Fibroblast of mammary gland (primary cell): ENCODE results near the gene ZBTB48.

Experiments
- DNase-seq: peaks from one replicate; pipeline ENCODE4 v3.0.0-alpha.2; 2010; ENCODE audit warnings: low read depth
- H3K4me3 ChIP-seq: 2 replicates; pipeline ENCODE4 v1.5.1; 2011; ENCODE audit warnings: low read depth, mild to moderate bottlenecking, low read length, moderate library complexity; ENCODE audit not compliant: control insufficient read depth
- TF ChIP-seq, protein P1 (sequence below): conservative IDR thresholded peaks from 2 replicates; pipeline ENCODE4 v1.5.1; 2011; ENCODE audit warnings: low read depth, low read length, inconsistent platforms; ENCODE audit not compliant: control insufficient read depth, insufficient read depth

Gene ZBTB48

DNA sequence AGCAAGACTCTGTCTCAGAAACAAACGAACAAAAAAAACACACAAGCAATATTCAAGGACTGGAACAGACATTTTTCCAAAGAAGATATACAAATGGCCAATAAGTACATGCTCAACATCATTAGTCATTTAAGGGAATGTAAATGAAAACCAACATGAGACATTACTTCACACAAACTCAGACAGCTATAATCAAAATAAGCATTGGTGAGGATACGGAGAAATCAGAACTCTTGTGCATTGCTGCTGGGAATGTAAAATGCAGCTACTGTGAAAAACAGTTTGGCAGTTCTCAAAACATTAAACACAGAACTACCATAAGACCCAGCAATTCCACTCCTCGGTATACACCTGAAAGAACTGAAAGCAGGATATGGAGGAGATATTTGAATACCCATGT, 40.8 kb upstream of the ZBTB48 start:
- TF ChIP-seq, protein P1, sequence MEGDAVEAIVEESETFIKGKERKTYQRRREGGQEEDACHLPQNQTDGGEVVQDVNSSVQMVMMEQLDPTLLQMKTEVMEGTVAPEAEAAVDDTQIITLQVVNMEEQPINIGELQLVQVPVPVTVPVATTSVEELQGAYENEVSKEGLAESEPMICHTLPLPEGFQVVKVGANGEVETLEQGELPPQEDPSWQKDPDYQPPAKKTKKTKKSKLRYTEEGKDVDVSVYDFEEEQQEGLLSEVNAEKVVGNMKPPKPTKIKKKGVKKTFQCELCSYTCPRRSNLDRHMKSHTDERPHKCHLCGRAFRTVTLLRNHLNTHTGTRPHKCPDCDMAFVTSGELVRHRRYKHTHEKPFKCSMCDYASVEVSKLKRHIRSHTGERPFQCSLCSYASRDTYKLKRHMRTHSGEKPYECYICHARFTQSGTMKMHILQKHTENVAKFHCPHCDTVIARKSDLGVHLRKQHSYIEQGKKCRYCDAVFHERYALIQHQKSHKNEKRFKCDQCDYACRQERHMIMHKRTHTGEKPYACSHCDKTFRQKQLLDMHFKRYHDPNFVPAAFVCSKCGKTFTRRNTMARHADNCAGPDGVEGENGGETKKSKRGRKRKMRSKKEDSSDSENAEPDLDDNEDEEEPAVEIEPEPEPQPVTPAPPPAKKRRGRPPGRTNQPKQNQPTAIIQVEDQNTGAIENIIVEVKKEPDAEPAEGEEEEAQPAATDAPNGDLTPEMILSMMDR = no peak
- peak; percentile 53 for DNase-seq
- no peak overlapping the region for H3K4me3 ChIP-seq

DNA sequence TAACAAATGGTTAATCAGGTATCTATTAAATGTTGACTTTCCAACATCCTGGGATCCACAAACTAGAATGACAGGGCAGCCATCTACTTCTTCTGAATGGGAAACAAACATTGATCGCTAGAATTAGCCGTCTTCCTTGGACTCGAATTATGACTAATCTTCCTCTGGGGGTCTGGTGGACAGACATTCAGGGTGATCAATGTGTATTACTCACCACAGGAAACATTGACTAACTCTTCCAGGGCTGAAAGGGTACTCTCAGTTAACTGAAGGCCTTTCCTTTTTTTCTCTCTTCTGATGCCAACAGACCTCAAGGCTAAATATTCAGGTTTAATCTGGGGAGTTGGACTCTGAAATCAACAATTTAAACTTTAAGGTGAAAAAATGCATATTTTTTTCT, 35.0 kb upstream of the ZBTB48 start:
- H3K4me3 ChIP-seq = no peak overlapping the region
- TF ChIP-seq, protein P1 = no peak

DNA sequence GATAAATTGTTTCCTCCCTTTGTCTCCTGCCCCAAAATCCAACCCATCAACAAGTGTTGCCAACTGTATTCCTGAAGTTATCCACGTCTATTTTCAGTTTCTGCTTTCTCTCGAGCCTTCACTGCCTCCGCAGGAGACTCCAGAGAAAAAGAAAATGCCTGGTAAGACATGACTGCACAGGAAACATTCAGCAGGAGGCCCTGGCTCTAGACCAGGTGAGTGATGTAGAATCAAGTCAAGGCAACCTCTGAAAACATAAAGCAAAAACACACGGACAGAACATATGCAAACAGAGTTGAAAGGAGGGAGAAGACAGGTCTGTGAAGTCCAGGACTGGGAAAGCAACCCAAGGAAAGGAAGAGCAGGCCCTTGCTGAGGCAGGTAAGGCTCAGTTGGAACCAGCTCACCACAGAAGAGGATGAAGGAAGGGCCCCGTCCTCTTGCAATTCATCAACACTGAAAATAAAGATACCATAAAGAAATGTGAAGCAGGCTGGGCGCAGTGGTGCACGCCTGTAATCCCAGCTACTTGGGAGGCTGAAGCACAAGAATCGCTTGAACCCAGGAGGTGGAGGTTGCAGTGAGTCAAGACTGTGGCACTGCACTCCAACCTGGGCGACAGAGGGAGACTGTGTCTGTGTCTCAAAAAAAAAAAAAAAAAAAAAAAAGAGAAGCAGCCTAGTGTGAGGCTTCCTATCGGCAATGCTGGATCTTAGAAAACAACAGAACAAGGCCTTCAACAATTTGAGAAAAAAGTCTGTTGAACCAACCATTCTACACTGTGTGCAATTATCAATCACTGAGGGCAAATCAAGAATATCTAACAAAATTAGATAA, 34.3 kb upstream of the ZBTB48 start:
- DNase-seq = peak; percentile 31
- H3K4me3 ChIP-seq = no peak overlapping the region
- TF ChIP-seq, protein P1 = no peak

More for the DNA sequence above, 35.0 kb upstream of the ZBTB48 start:
- peak; percentile 76 for DNase-seq

DNA sequence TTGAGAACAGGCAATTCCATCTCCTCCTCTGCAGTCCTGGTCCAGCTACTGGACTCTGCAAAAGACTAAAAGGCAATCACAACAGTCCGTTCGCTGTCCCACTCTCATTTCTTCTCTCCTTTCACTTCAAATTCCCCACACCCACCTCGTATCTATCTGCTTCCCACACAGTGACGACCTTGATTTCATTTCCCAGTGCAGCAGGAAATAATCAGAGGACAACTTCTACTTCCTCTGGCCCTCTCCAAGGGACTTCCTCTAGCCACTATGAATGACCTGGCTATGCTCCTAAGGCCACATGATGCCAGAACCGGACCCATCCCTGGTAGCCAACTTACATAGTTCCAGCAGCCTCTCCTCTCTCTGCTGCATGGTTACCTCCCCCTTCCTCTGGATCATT, 33.5 kb upstream of the ZBTB48 start:
- no peak for DNase-seq
- TF ChIP-seq, protein P1 = no peak
- no peak overlapping the region for H3K4me3 ChIP-seq

DNA sequence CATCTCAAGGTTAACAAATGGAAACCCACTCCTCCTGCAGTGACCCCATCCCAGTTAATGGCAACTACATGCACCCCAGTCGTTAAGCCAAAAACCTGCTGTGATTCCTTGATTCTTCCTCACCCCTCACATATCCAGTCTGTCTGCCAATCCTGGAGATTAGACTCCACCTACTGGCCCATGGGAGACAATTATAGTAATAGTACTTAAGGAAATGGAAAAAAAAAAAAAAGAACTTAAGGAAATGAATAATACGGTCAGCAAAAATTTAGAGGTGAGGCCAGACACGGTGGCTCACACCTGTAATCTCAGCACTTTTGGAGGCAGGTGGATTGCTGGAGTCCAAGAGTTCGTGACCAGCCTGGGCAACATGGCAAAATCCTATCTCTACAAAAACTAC, 32.5 kb upstream of the ZBTB48 start:
- TF ChIP-seq, protein P1 = no peak
- no peak overlapping the region for H3K4me3 ChIP-seq
- DNase-seq = peak; percentile 33

- DNase-seq = peak; percentile 87
- TF ChIP-seq, protein P1 = peak; percentile 76
- peak within 1 kb of the TSS; percentile 92 for H3K4me3 ChIP-seq
Observed at GRCh38 chr1:6554031-6554906, 25.5 kb upstream of the ZBTB48 start, which contains the start of gene NOL9. TSS of gene NOL9 (minus strand) at chr1:6554513. CDS start at chr1:6554502, 11 bp downstream.
